HG03108 (cell line): ENCODE results near the gene EXOSC3.

ENCODE experiments used
- ATAC-seq: cut with Tn5 transposase; IDR thresholded peaks from one replicate; pipeline ENCODE4 v1.9.1; 2021; ENCODE audit warnings: moderate library complexity; ENCODE audit not compliant: unreplicated experiment

Gene EXOSC3

DNA sequence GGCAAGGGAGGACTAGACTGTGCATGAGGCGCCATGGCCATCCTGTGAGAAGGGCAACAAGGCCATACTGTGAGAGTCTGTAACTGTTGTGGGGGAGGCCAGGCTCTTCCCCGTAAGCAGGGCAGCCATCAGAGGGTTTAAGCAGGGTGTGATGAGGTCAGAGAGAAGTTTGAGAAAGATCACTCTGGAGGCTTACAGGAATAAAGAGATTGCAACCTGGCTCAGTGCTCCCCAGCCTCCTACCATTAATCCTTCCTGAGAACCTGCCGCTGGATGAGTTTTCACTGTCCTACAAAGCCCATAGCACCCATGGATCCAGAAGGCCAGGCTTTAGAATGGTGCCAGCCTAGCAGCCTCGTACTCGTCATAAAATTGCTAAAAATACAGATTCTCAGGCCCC lies 45.6 kb downstream of the EXOSC3 start:
- no peak for ATAC-seq

DNA sequence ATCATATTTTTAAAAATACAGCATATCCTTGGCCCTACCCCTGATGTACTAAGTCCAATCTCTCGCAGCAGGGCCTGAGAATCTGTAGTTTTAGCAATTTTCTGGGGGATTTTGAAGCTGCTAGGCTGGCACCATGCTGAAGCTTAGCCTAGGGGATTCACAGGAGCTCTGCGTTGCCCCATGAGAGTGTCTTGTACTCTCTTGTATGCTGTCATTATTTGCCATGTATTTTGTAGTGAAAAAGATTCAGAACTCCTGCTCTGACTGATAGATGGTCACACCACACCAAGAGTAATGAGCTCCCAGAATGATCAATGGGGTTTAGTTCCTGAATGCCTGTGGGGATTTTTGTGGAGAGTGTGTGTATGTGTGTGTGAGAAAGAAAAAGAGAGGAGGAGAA lies 51.9 kb downstream of the EXOSC3 start:
- no peak for ATAC-seq

DNA sequence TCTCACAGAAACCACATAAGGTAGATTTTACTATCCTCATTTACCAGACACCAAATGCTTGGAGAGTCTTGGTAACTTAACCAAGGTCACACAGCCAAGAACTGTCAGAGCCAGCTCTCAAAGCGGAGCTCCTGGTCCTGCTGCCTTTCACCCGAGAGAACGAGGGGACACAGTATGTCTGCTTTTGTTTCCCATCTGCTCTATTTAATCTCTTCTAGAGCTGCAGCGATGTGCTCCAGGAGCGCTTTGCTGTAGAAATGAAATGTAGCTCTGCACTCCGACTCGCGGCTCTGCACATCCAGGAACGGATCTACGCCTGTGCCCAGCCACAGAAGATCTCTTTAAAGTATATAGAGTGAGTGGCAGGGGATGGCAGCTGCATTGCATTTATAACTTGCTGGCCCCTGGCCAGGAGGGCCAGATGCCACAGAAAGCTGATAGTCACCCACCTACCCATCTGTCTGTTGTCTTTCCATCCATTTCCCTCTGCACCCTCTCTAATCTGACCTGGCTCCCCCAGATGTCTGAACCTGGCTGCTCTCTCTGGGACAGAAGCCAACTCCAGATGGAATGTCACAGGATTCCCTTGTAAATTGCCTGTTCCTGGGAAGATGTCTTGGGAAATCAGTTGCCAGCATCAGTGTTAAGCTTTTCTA lies 52.6 kb downstream of the EXOSC3 start:
- ATAC-seq, result no peak

DNA sequence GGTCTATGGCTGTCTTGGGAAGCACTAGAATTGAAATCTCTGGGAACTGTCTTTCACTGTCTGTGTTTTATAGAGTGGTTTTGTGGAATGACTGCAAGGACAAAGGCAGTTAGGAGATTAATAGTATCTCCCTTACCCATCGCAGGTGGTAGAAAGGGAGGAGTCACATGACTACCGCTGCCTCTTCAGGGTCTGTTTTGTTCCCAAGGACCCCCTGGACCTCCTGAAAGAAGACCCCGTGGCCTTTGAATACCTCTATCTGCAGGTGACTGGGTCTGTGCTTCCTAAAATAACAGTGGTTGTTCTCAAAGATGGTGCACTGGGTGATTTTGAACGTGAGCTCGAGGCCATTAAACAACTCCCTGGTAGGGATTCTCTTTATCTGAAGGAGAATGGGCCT lies 54.0 kb downstream of the EXOSC3 start:
- no peak for ATAC-seq

DNA sequence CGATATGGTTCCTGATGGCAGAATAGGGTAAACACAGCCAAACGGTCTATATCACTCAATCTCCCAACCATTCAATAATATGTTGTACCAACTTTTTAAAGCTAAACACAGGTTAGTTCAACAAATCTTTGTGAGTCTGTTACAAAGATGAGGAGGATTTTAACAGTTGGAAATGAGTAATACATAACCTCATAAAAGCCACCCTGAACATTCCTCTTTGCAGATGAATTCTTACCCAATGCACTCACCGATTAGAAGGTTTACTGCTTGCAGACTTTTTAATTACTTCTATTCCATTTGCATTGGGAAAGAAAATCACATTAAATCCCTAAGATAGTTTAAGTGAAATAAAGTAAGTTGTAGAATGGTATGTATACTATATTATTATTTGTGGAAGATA lies 54.6 kb downstream of the EXOSC3 start:
- ATAC-seq, result no peak
